ENCODE data around the gene COL7A1.

The COL7A1 gene

DNA sequence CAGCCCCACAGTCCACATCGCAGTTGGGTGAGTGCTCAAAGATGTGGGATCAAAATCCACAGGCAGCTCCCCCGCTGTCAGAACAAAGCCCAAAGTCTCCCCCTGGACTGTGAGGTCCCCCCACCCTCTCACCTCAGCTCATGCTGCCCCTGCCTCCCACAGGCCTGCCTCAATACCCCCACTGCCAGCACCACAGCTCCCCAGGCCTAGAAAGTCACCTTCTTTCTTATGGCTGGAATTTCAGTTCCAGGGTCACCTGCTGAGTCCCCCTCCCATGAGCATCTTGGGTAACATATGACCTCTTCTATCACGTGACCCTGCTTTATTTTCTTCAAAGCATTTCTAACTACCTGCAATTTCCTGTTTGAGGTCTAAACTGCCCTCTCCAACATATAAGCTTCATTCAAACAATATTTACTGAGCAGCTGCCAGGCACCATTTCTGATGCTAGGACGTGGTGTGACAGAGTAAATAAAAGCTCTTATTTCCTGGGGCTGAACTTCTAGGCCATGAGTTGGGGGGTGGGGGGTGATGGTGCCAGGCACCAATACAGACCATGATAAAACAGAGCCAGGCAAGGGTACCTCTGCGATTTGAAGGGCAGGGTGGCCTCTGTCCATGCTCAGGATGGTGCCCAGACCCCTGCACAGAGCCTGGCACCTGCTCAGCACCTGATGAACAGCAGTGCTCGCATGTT lies 28.9 kb upstream of the COL7A1 start:
- in situ Hi-C loops (cut with MboI; ENCODE audit: low pct_unique_long_range_greater_than_20kb, low sequenced_read_pairs): no loop called here
- no peak for DNase-seq

DNA sequence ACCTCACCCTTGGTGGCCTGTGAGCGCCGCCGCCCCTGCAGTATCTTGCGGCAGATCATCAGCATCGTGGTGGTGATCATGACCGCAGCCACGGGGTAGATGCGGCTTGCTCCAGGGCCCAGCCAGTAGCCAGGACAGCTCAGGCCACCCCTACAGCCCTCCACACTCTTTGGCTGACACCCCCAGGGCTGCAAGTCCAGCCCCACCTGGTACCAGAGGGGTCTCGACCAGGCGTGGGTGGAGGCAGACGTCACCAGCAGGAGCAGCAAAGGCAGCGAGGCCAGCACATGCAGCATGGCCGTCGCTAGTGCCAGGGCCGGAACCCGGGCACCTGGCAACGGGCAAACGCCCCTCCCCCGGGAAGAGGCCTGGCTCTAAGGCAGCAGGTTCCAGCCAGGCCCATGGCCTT lies 26.3 kb upstream of the COL7A1 start, which contains the start of gene TMEM89:
Gene TMEM89, minus strand, starts transcription at position 309 of the 409 bp plus-strand sequence. Its CDS starts 13 bp downstream, at position 296.
- no peak for DNase-seq
- in situ Hi-C loops (cut with MboI; ENCODE audit: low pct_unique_long_range_greater_than_20kb, low sequenced_read_pairs): no loop called here

DNA sequence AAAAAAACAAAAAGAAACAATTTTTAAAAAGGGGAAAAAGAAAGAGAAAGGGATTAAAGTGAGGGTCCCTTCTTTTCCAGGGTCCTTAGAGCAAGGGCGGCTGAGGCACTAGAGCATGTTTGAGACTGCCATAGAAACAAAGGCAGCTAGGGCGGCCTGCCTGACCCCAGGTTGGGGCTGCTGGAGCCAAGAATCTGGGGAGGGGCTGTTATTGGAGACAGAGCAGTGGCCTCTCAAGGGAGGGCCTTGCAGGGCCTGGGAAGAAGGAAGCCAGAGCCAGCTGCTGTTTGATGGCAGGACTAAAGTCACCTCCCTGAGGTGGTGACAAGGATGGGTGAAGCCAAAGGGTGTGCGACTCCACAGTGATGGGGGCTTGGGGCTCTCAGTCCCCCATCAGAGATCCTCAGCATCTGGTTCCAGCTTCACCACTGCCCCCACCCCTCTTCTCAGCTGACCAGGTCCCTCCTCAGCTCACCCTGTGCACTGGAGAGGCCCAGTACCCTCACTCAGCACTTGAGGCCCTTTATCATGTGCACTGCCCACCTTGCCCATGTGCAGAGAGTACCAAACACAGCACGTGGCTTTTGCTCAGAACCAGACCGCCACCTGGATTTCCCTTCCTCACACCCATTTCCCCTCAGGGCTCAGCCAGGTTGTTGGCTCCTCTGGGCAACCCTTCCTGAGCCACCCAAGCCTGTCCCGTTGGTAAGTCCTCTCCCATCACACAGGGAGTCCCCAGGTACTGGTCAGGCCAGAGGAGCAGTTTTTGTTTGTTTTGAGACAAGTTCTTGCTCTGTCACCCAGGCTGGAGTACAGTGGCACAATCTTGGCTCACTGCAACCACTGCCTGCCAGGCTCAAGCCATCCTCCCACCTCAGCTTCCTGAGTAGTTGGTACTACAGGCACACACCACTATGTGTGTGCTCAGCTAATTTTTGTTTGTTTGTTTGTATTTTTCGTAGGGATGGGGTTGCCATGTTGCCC lies 24.7 kb upstream of the COL7A1 start:
- no peak for DNase-seq
- in situ Hi-C loops (cut with MboI; ENCODE audit: low pct_unique_long_range_greater_than_20kb, low sequenced_read_pairs): no loop called here

DNA sequence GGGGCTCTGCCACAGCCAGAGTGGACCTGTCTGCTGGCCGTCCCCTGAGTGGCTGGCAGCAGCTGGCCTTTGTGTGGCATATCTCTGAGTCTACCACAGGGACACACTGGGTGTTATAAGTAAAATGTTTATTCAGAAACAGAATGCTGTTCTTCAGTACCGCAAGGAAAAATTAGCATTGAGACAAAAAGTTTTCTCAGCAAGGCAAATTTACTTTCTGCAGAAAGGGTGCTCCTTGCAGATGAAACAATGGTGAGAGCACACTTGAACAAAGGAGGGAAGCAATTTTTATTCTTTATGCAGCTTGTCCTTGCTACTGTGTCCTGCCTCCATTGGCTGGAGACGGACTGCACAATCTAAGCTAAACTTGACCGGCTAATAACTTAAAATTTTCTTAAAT lies 22.4 kb upstream of the COL7A1 start:
- in situ Hi-C loops (cut with MboI; ENCODE audit: low pct_unique_long_range_greater_than_20kb, low sequenced_read_pairs): no loop called here

DNA sequence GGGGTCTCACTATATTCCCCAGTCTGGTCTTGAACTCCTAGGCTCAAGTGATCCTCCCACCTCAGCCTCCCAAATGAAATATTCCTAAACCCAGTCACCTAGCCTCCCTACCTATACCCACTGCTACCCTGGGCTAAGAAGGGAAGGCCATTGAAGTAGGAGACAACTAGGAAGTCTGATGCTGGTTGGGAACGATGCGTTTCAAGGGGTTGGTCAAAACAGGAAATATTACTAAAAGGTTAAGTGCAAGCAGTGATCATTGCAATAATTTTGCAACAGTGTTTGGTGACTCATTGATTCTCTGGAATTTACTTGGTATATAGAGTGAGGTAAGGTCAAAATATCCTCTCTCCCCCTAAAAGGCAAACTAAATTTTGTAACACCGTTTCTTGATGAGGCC lies 18.9 kb upstream of the COL7A1 start:
- no peak for DNase-seq
- in situ Hi-C loops (cut with MboI; ENCODE audit: low pct_unique_long_range_greater_than_20kb, low sequenced_read_pairs): no loop called here

More for the DNA sequence above, 22.4 kb upstream of the COL7A1 start:
- no peak for DNase-seq

DNA sequence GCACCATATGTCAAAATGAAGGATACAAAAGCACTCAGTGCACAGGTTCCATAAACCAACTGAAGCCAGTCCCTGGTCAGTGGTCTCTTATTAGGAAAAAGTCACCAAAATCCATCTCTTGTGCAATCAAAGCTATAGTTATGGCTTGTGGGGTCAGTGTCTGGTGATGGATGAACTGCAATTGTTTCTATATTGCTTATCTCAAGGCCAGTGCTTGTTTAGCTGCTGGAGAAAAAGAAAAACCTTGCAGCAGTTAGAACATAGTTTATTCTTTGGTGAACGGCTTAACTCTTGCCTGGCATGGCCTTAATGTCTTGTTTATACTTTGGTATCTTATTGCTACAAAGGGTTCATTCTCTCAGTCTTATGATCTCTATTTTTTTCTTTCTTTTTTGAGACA lies 17.2 kb upstream of the COL7A1 start:
- DNase-seq: no peak
- in situ Hi-C loops (cut with MboI; ENCODE audit: low pct_unique_long_range_greater_than_20kb, low sequenced_read_pairs): no loop called here

DNA sequence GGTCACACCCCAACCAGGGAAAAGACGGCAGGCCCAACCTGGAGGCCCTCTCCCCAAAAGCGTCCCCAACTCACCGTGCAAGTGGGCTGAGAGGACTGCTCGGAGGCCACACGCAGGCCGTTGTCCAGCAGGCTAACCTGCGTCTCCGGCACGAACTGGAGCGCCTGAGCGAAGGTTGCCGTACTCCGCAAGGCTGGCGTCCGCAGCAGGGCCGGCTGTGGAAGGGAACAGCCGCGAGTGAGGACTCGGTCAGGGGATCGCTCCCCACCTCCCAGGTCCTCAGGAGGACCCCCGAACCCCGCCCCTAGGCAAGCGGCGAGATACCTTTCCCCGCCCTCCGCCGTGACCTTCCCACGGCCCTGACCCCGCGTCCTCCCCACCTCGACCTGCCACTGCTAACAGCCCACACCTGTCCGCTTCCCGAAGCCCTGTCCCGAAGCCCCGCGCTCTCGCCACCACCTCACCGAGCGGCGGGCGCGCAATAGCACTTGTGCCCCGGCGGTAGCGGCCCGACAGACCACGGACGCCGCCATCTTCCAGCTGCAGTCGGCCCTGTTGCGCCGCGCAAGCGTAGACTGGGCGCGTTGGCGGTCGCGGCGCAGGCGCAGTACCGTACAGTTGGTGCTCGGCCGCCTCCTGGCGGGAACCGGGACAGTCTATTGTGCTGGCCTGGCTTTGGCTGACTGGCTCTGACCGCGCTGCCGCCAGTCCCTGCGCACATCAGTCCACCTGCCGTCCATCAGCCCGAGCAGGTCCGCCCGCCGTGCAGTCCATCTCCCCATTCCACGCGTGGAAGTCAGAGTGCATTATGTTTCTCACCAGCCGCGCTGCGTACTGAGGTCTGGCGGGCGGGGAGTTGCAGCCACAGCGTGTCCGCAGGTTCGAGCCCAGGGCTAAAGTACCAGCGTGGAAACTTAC lies 14.2 kb upstream of the COL7A1 start, which contains the start of gene UQCRC1:
Gene UQCRC1, minus strand, starts transcription at position 559 of the 918 bp plus-strand sequence. Its CDS starts 26 bp downstream, at position 533.
- in situ Hi-C loops (cut with MboI; ENCODE audit: low pct_unique_long_range_greater_than_20kb, low sequenced_read_pairs): no loop called here
- DNase-seq: peak; percentile 92

DNA sequence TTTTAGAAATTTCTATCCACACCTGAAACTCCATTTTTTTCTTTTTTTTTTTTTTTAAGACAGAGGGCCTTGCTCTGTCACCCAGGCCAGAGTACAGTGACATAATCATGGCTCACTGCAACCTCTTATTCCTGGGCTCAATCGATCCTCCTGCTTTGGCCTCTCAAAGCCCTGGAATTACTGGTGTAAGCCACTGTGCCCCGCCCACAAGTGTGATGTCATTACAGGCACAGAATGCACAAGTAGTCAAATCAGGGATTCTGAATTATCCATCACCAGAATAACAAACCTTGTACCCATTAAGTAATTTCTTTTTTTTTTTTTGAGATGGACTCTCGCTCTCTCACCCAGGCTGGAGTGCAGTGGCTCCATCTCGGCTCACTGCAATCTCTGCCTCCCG lies 12.4 kb upstream of the COL7A1 start:
- in situ Hi-C loops (cut with MboI; ENCODE audit: low pct_unique_long_range_greater_than_20kb, low sequenced_read_pairs): no loop called here
- DNase-seq: no peak

DNA sequence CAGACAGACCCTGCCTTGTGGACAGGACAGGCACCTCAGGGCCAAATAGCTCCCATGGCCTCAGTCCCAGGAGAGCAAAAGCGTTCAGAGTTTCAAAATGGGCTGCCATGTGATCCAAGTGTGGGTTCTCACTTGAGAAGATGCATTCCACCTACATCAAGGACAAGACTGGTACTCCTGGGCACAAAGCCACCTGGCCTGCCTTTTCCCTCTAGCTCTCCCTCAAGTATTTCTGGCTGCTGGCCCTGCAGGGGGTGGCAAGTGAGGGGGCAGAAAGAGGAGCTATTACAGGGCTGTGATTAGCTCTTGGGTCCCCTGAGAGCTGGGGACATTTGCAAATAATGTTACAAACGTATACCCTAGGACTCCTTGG lies 6.5 kb upstream of the COL7A1 start:
- no peak for DNase-seq
- in situ Hi-C loops (cut with MboI; ENCODE audit: low pct_unique_long_range_greater_than_20kb, low sequenced_read_pairs): no loop called here

DNA sequence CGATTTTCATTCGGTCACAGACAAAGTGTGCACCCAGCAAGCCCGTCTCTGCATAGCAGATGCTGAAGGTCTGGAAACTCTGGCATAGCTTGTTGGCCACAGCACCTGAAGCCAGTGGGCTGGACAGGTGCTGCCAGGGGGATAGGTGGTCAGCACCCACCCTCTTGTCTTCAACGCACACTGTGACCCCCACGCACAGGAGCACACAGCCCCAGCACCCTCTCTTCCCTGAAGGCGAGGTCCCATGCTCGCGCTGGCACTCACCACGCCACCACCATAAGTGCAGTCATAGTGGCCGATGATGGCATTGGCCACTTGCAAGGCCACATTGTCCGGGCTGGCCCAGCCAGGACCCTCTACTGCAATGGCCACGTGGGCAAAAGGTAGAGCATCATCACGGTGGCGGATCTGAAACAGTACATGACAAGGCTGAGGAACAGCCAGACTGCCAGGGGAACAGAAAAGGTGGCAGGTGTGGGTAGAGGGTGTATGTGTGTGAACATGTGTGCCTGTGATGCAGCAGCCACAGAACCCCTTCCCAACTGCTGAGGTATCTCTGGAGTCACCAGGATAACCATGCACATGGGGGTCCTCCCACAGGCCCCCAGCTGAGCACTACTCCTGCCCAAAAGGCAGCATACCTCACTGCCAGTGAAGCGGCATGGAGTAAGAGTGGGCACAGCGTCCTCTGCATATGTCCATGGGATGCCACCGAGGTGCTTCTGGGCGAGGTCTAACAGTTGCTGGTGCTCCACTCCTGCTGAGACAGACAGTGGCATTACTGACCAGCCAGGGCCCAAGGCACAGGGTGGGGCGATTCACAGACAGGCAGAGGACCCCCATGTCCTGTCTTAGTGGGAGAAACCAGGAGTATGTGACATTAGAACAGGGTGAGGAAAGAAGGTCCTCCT lies 5.8 kb upstream of the COL7A1 start:
- DNase-seq: no peak
- in situ Hi-C loops (cut with MboI; ENCODE audit: low pct_unique_long_range_greater_than_20kb, low sequenced_read_pairs): no loop called here

DNA sequence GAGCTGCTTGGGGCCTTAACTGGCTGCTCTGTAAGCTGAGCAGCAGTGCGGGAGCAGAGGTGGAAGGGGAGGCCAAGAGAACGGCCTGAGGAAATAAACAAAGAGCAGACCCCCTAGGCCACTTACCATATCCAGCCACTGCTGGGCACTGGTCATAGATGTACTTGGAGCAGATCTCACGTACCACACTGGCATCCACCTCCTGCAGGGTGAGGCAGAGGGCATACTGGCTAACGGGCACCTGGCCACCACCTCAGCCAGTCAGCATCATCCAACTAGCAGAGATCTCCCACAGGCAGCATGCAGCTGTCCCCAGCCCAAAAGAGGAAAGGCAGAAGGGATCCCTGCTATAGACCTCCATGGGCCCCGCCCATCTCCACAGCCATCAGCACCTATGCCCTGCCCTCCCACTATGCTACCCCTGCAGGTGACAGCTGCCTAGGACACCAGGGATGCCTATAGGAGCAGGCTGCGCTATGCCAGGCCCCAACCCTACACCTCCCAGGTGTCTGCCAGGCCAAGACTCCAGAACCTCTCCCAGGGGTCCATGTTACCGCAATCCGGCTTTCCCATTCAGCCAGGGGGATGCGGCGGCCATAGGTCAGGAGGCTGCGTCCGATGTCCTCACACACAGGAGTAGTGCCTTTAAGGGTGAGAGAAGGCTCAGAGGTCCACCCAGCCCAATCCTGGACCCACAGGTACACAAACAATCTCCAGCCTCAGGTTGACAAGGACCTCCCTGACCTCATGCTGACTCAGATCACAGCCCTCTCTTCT lies 4.6 kb upstream of the COL7A1 start:
- in situ Hi-C loops (cut with MboI; ENCODE audit: low pct_unique_long_range_greater_than_20kb, low sequenced_read_pairs): no loop called here

DNA sequence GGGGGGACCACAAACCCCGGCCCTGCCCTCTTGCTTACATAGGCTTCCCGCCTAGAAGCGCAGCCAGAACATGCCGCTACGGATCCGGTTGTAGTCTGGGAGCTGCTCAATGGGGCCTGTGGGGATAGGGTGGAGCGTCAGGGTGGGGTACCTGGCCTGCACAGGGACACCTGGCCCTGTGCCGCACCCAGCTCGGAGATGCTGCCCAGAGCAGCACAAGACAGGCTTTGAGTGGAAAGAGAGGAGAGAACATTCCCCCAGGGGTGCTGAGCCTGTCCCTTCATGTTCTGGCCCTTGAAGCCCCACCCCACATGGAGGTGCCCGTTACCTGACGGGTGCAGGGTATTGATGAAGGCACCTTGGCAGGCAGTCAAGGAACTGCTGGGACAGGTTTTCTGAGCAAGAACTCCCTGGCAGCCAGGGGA lies 4.0 kb upstream of the COL7A1 start:
- in situ Hi-C loops (cut with MboI; ENCODE audit: low pct_unique_long_range_greater_than_20kb, low sequenced_read_pairs): no loop called here
- DNase-seq: no peak

More for the DNA sequence above, 4.6 kb upstream of the COL7A1 start:
- no peak for DNase-seq

DNA sequence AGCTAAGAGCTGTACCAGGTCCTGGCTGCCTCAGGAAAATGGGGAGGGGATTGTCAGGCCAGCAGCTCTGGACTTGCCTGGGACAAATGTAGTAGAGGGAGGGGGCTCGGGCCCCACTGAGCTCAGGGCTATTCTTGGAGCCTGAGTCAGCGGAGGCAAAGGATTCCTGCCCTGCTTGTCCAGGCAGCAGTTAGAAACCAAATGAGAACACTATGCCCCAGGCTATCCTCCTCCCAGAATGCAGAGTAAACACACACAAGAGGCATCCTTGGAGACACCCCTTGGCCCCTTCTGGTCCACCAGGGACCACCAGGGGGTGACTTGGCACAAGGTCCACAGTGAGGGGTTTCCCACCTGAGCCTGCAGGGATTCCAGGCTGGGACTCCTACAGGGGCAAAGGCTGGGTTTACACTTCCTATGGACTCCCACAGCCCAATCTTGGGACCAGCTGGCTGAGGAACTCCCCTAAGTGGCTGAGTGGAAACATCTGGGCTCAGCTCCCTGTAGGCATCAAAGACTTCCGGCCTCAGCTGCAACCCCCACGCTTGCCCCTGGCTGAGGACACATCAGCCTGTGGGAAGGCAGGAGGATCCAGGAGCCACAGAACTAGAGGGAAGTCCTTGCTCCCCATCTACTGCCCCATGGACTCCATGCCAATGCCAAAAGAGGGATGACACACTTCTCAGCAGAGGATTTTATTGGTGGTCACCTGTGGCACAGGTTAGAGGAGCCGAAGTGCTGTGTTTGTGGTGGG lies 3.4 kb upstream of the COL7A1 start:
- DNase-seq: peak; percentile 49
- in situ Hi-C loops (cut with MboI; ENCODE audit: low pct_unique_long_range_greater_than_20kb, low sequenced_read_pairs): no loop called here

DNA sequence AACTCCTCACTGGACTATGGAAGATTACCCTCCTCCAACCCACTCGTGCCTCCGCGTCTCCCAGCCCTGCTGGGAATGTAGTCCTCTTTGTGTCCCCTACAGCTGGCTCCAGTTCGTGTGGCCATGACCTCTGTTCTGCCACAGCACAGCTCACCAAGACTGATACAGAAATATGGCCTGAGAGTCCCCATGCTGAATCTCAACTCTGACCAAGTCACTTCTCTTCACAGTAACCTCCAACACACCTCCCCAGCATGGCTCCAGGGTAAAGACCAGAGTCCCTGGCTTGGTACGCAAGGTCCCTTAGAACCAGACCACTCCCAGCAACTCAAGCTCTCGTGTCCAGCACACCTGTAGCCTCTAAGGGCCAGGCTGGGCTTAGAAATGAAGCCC lies 2.3 kb upstream of the COL7A1 start:
- in situ Hi-C loops (cut with MboI; ENCODE audit: low pct_unique_long_range_greater_than_20kb, low sequenced_read_pairs): no loop called here
- no peak for DNase-seq

DNA sequence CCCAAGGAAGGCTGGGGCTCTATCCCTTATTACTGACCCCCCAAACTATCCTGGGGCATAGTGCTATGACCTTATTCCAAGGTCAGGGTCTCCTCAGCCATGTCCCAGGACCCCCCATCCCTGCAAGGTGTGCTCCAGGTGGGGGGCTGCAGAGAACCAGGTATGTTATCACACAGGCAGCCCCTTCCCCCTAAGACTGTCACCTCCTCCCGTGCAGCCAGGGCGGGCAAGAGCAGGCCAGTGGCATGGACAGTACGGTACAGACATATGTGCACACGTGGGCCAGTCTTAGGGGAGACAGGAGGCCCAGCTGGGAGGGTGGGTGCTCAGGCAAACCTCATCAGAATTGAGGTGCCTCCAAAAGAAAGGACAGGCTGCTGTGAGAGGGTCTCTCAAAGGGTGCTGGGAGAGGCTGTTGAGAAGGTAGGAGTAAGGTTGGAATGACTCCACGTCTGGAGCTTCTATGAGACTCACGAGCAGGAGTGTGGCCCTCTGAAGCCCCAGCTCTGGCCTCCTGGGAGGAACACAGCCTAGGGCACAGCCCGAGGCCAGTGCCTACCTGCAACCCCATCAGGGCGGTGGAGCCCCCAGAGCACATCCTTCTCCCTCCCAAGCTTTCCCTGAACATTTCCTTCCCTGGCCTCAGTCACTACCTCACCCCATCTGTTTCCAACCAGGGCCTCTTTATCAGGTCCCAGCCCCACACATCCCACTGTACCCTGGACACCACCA lies 1.7 kb upstream of the COL7A1 start:
- in situ Hi-C loops (cut with MboI; ENCODE audit: low pct_unique_long_range_greater_than_20kb, low sequenced_read_pairs): no loop called here
- DNase-seq: no peak

DNA sequence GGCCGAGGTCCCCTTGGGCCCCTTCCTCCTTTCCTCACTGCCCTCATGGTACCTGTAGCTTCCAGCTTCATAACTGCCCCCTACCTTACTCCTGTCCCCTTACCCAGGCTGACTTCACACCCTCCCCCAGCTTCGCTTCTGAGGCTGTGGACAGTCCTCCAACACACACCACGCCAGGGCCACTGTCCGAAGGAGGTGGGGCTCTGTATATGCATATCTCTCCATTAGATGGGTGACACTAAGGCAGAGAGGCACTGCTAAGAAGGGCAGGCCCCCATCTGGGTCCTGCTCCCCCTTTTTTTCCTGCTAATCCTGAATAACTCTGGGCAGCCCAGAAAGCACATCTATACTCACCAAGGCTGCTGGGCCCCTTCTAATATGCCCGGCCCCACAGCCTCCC lies 1.0 kb upstream of the COL7A1 start:
- in situ Hi-C loops (cut with MboI; ENCODE audit: low pct_unique_long_range_greater_than_20kb, low sequenced_read_pairs): no loop called here
- DNase-seq: no peak
